Neuronal stem cell (in vitro differentiated cells): Measurements from ENCODE around the gene SNAPC5.

Experiments used
- DNase-seq: peaks from one replicate; pipeline ENCODE4 v3.0.0-alpha.2; 2013; ENCODE audit warnings: low spot score
- H2AFZ ChIP-seq: one replicate; pipeline ENCODE4 v1.6.1; 2013; ENCODE audit warnings: mild to moderate bottlenecking, low read length, inconsistent platforms
- H2AK5ac ChIP-seq: 2 replicates; pipeline ENCODE4 v1.6.1; 2013; ENCODE audit warnings: low read depth, mild to moderate bottlenecking, inconsistent platforms, low read length, moderate library complexity, mixed read lengths
- H2BK120ac ChIP-seq: 2 replicates; pipeline ENCODE4 v1.6.1; 2013; ENCODE audit warnings: low read depth, mild to moderate bottlenecking, inconsistent platforms, low read length, moderate library complexity, mixed read lengths
- H2BK12ac ChIP-seq: one replicate; pipeline ENCODE4 v1.6.1; 2013; ENCODE audit warnings: low read length, inconsistent platforms
- H2BK15ac ChIP-seq: 2 replicates; pipeline ENCODE4 v1.6.1; 2013; ENCODE audit warnings: mild to moderate bottlenecking, low read length, inconsistent platforms, mixed read lengths
- H2BK5ac ChIP-seq: one replicate; pipeline ENCODE4 v1.6.1; 2013; ENCODE audit warnings: inconsistent platforms, mild to moderate bottlenecking, low read length, moderate library complexity
- H3K14ac ChIP-seq: one replicate; pipeline ENCODE4 v1.6.1; 2013; ENCODE audit warnings: low read length, inconsistent platforms
- H3K18ac ChIP-seq: 2 replicates; pipeline ENCODE4 v1.6.1; 2013; ENCODE audit warnings: low read length, inconsistent platforms
- H3K23ac ChIP-seq: 2 replicates; pipeline ENCODE4 v1.6.1; 2013; ENCODE audit warnings: low read depth, mild to moderate bottlenecking, mixed read lengths, low read length, inconsistent platforms; ENCODE audit not compliant: poor library complexity
- H3K27ac ChIP-seq: replicated peaks from 3 replicates; pipeline ENCODE4 v1.5.1; 2013; ENCODE audit warnings: low read length, inconsistent platforms
- H3K27me3 ChIP-seq, 3 experiments: 2 replicates each; pipeline ENCODE4 v1.6.1; 2013; ENCODE audit warnings: low read length in 3 of 3, mild to moderate bottlenecking in 2 of 3, inconsistent platforms in 1 of 3, low read depth in 1 of 3, mixed read lengths in 1 of 3, moderate library complexity in 1 of 3; ENCODE audit not compliant: control insufficient read depth in 3 of 3, insufficient read depth in 3 of 3
- H3K36me3 ChIP-seq, 2 donors: replicated peaks in 1 of 2; 2 replicates each; pipeline ENCODE4 v1.6.1; 2013; ENCODE audit warnings: low read length in 2 of 2; ENCODE audit not compliant: control insufficient read depth in 2 of 2, insufficient read depth in 2 of 2
- H3K4ac ChIP-seq: 2 replicates; pipeline ENCODE4 v1.6.1; 2013; ENCODE audit warnings: inconsistent platforms, mild to moderate bottlenecking, low read length, moderate library complexity
- H3K4me1 ChIP-seq, 2 donors: 1 replicate in 1 of 2; 2 replicates in 1 of 2; pipeline ENCODE4 v1.6.1; 2013; ENCODE audit warnings: low read length in 2 of 2, low read depth in 1 of 2; ENCODE audit not compliant: control insufficient read depth in 2 of 2, insufficient read depth in 1 of 2
- H3K4me2 ChIP-seq: one replicate; pipeline ENCODE4 v1.6.1; 2013; ENCODE audit warnings: mild to moderate bottlenecking, low read length, inconsistent platforms; ENCODE audit not compliant: insufficient read depth, poor library complexity, severe bottlenecking
- H3K4me3 ChIP-seq, 2 donors: 2 replicates each; pipeline ENCODE4 v1.5.1; 2013; ENCODE audit warnings: low read length in 2 of 2, mild to moderate bottlenecking in 2 of 2, inconsistent platforms in 1 of 2, moderate library complexity in 1 of 2
- H3K79me1 ChIP-seq: one replicate; pipeline ENCODE4 v1.6.1; 2013; ENCODE audit warnings: low read depth, mild to moderate bottlenecking, inconsistent platforms, low read length, moderate library complexity
- H3K9ac ChIP-seq: one replicate; pipeline ENCODE4 v1.6.1; 2013; ENCODE audit warnings: mild to moderate bottlenecking, low read depth, low read length, inconsistent platforms; ENCODE audit not compliant: poor library complexity
- H3K9me3 ChIP-seq, 2 donors: replicated peaks in 1 of 2; 2 replicates each; pipeline versions ENCODE3 to v1.6.1; 2013; ENCODE audit warnings: low read length in 2 of 2, mild to moderate bottlenecking in 2 of 2, inconsistent platforms in 1 of 2, low read depth in 1 of 2, mixed read lengths in 1 of 2, moderate library complexity in 1 of 2; ENCODE audit not compliant: control insufficient read depth in 2 of 2, insufficient read depth in 1 of 2
- H4K8ac ChIP-seq: one replicate; pipeline ENCODE4 v1.6.1; 2013; ENCODE audit warnings: low read depth, mild to moderate bottlenecking, inconsistent platforms, low read length, moderate library complexity
- H4K91ac ChIP-seq: one replicate; pipeline ENCODE4 v1.6.1; 2013; ENCODE audit warnings: low read length, low read depth, mild to moderate bottlenecking, inconsistent platforms; ENCODE audit not compliant: poor library complexity
- WGBS, 2 donors: extraction: QIAGEN DNeasy Blood & Tissue Kit; methylation state at CpG; one replicate each; pipeline ENCODE4 v1.1.7; 2013; ENCODE audit warnings: missing lambda C conversion rate in 2 of 2, mixed read lengths in 1 of 2; ENCODE audit not compliant: insufficient read length in 2 of 2, insufficient replicate concordance in 1 of 2; ENCODE audit errors: extremely low coverage in 2 of 2; 5-methylcytosine and 5-hydroxymethylcytosine counted together

The SNAPC5 gene

DNA sequence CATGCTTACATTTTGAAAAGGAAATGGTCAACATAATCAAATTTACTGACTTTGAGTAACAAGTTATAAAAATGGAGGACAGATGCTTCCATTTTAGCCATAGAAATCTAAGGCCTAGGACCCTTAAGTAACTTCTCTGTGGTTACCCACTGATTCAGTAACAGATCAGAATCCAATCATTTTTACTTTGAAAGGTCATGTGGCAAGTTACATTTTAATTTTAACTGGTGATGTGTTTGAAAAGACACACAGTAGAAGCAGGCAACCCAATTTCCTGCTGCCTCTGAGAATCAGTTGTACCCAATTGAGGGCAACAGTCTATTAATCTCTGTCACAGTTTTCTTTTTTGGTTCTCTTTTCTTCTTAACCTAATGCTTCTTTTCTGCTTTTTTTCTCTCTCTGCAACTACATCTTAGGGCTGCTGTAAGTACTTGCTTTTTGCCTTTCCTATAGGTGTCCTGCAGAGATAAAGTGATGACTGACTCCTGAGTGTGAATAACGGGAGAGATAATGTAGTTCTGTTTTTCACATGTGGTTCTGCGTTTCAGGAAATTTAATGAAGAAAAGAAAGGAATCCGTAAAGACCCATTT is 10.8 kb upstream of the SNAPC5 start:
- H3K23ac ChIP-seq, result no peak overlapping the region
- H2AFZ ChIP-seq, result no peak overlapping the region
- no peak overlapping the region for H2BK120ac ChIP-seq
- H4K8ac ChIP-seq, result no peak overlapping the region
- no peak overlapping the region for H3K18ac ChIP-seq
- no peaks in the 10 kb centered on the region for H3K9me3 ChIP-seq
- peaks cover 1 to 36% of the 10 kb centered on the region in 2 donors for H3K36me3 ChIP-seq
- no peaks in the 10 kb centered on the region for H3K27me3 ChIP-seq
- WGBS, 2 donors, result no CpG with 5 or more reads among the region's 3 CpGs
- no peak overlapping the region for H2BK5ac ChIP-seq
- no peak overlapping the region for H2BK12ac ChIP-seq
- no peak overlapping the region for H2AK5ac ChIP-seq
- no peak overlapping the region for H3K4ac ChIP-seq
- H3K9ac ChIP-seq, result no peak overlapping the region
- no peak overlapping the region for H3K27ac ChIP-seq
- no peak overlapping the region for H3K14ac ChIP-seq
- no peak for DNase-seq
- H4K91ac ChIP-seq, result no peak overlapping the region
- H3K79me1 ChIP-seq, result no peaks in the 10 kb centered on the region
- no peak overlapping the region for H3K4me2 ChIP-seq
- H3K4me3 ChIP-seq, result no peak overlapping the region
- peaks cover 1 to 4% of the 10 kb centered on the region in 2 donors for H3K4me1 ChIP-seq
- H2BK15ac ChIP-seq, result no peak overlapping the region

DNA sequence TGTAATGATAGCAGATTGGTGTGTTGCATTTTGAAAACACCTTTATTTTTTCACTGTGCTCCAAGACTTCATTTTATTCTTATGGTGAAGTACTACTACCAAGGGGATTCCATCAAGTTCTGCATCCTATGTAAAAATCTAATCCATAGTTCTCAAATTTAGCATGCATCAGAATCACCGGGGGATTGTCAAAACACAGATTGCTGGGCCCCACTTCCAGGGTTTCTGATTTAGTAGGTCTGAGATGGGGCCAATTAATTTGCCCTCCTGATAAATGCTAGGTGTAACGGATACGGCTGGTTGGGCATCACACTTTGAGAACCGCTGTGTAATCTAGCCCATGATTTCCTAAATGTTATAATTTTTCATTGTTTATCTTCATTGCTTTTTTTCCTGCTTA is 8.3 kb upstream of the SNAPC5 start:
- Histone ChIP-seq H3K4me3 (peak overlapping the region; percentile 81 to 86), H3K4me2 (peak overlapping the region; percentile 52), H2AFZ (peak overlapping the region; percentile 92), H2BK15ac (no peak overlapping the region), H3K14ac (no peak overlapping the region), H2BK5ac (no peak overlapping the region), H2AK5ac (no peak overlapping the region), H3K9ac (no peak overlapping the region), H3K9me3 (no peaks in the 10 kb centered on the region), H3K27ac (no peak overlapping the region), H4K8ac (no peak overlapping the region), H3K27me3 (no peaks in the 10 kb centered on the region), H3K23ac (no peak overlapping the region), H3K36me3 (peaks cover 16 to 46% of the 10 kb centered on the region in 2 donors), H2BK120ac (no peak overlapping the region), H3K79me1 (no peaks in the 10 kb centered on the region), H3K18ac (no peak overlapping the region), H3K4me1 (peaks cover 4 to 12% of the 10 kb centered on the region in 2 donors), H3K4ac (no peak overlapping the region), H2BK12ac (no peak overlapping the region), H4K91ac (no peak overlapping the region)
- WGBS, 2 donors, result no CpG with 5 or more reads among the region's 4 CpGs
- no peak for DNase-seq

DNA sequence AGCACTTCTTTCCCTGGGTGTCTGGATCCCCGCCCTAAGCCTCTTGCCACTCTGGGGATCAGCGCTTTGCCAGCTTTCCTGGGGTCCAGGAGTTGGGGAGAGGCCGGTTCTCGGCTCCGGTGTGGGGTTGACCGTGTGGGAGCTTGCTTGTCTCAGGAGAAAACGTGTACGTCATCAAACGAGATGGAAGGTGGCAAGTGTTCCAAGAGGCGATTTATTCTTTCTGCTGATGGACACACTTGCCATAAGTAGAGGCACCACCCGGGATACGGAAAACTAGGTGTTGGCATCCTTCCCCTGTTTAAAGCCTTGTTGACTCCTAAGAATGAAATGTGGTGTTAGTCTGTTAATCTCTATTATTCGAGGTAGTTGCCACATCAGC is 7.9 kb upstream of the SNAPC5 start:
- Histone ChIP-seq H2AK5ac (no peak overlapping the region), H2BK5ac (no peak overlapping the region), H4K8ac (no peak overlapping the region), H3K18ac (peak overlapping the region; percentile 87), H3K4me1 (peaks cover 4 to 12% of the 10 kb centered on the region in 2 donors), H3K9me3 (no peaks in the 10 kb centered on the region), H2BK15ac (no peak overlapping the region), H3K27ac (peak overlapping the region; percentile 75), H4K91ac (no peak overlapping the region), H3K4me2 (peak overlapping the region; percentile 52), H2BK12ac (no peak overlapping the region), H3K27me3 (no peaks in the 10 kb centered on the region), H3K4ac (no peak overlapping the region), H3K9ac (peak overlapping the region; percentile 78), H3K4me3 (peak overlapping the region; percentile 81 to 86), H3K14ac (no peak overlapping the region), H3K23ac (no peak overlapping the region), H2BK120ac (peak overlapping the region; percentile 30), H3K36me3 (peaks cover 18 to 46% of the 10 kb centered on the region in 2 donors), H3K79me1 (no peaks in the 10 kb centered on the region), H2AFZ (peak overlapping the region; percentile 92)
- no peak for DNase-seq
- no CpG with 5 or more reads among the region's 13 CpGs for WGBS, 2 donors

DNA sequence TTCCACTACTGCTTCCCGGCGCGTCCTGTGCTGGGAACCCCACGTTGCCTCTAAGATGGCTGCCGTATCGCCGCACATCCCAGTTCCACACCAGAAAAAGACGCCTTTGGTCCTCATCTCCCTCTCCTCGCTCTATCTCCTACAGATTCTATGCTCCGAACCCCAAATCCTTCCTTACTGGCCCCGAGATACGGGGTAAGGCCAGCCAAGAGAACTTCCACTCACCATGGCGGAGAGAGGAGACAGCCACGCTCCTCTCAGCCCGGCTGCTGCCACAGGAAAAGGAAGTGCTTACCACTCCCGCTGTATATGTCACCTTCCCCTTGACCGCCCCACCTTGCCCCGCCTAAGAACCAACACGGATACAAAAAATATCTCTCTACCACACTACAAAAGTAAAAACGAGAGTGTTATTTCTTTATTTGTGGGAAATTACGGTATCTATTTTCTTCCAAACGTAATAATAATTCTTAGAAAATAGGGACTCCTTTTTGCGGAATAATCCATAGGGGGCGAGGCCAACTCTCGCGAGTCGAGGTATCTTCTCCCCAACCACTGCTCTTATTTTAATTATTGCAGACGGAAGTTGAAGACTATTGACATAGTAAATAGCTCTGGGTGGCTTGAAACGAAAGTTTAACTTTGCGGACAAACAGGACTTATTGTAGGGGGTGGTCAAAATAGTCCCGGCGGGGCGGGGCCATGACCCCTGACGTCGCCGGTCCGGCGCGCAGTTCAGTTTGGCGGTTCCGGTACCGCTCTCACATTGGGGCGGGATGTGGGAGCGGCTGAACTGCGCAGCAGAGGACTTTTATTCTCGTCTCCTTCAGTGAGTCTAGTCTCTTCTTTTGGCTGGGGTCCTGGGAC is 7.2 kb upstream of the SNAPC5 start, which contains the start of the genes RPL4 and ZWILCH:
Gene RPL4 (minus strand): TSS at position 293 of the 867 bp plus-strand sequence. CDS start 65 bp downstream, at position 228.
Gene ZWILCH (plus strand): TSS at position 764 of the 867 bp plus-strand sequence. CDS start 13 bp downstream, at position 777.
- H3K4me1 ChIP-seq, result peaks cover 4 to 12% of the 10 kb centered on the region in 2 donors
- H3K79me1 ChIP-seq, result no peaks in the 10 kb centered on the region
- no peak within 1 kb of the TSS for H4K91ac ChIP-seq
- peaks cover 23 to 50% of the 10 kb centered on the region in 2 donors for H3K36me3 ChIP-seq
- no peak within 1 kb of the TSS for H4K8ac ChIP-seq
- peak within 1 kb of the TSS; percentile 63 for H3K4me2 ChIP-seq
- H3K14ac ChIP-seq, result no peak within 1 kb of the TSS
- peak within 1 kb of the TSS; percentile 78 for H3K9ac ChIP-seq
- peak within 1 kb of the TSS; percentile 92 for H2AFZ ChIP-seq
- peak within 1 kb of the TSS; percentile 81 to 86 for H3K4me3 ChIP-seq
- H3K23ac ChIP-seq, result peak within 1 kb of the TSS; percentile 62
- no peak within 1 kb of the TSS for H2BK15ac ChIP-seq
- H3K27me3 ChIP-seq, result no peaks in the 10 kb centered on the region
- H3K27ac ChIP-seq, result peak within 1 kb of the TSS; percentile 75
- H3K4ac ChIP-seq, result no peak within 1 kb of the TSS
- DNase-seq, result peak; percentile 67
- peak within 1 kb of the TSS; percentile 87 for H3K18ac ChIP-seq
- H2BK5ac ChIP-seq, result no peak within 1 kb of the TSS
- H2AK5ac ChIP-seq, result no peak within 1 kb of the TSS
- H2BK120ac ChIP-seq, result peak within 1 kb of the TSS; percentile 30
- no peak within 1 kb of the TSS for H2BK12ac ChIP-seq
- no CpG with 5 or more reads among the region's 46 CpGs for WGBS, 2 donors
- H3K9me3 ChIP-seq, result no peaks in the 10 kb centered on the region
